HepG2 (cell line): ENCODE results near the gene ITGB2. TPM values are rescaled to one million over a fixed set of nuclear protein-coding genes. Genes with fewer than 3 reads are reported as not detected.

ENCODE experiments used
- ATAC-seq: fragments of 200-7000 bp; cut with Tn5 transposase; 3 replicates; pipeline ENCODE4 v1.9.1; 2020; ENCODE audit warnings: mild to moderate bottlenecking, moderate library complexity
- BruUV-seq: library from RNA; stranded (reverse); fragments of 400-500 nt; replicated peaks from 2 replicates; lab custom pipeline; 2021; lab: Mats Ljungman, UMichigan
- CTCF ChIA-PET: fragments of 300-600 bp; formaldehyde crosslinking; extraction: SDS; loops from one replicate; lab custom pipeline; 2021; ENCODE audit warnings: low total read pairs, inconsistent platforms, low intra/inter-chr PET ratio; lab: Yijun Ruan, JAX
- POLR2A ChIA-PET: fragments of 350-600 bp; sonication (Branson Sonifier 250); formaldehyde crosslinking; loops from one replicate; lab custom pipeline; 2020; ENCODE audit warnings: antibody characterized with exemption, inconsistent platforms; lab: Yijun Ruan, JAX
- DNase-seq: peaks from one replicate; pipeline ENCODE4 v3.0.0-alpha.2; 2015; ENCODE audit warnings: low spot score
- FAIRE-seq: peaks from 3 replicates; lab custom pipeline; 2011; peaks lifted over from hg19 to GRCh38; lab: Jason Lieb, UNC
- H2AFZ ChIP-seq: one replicate; pipeline ENCODE4 v1.6.1; 2011; ENCODE audit warnings: low read length, inconsistent platforms
- H3K27ac ChIP-seq: fragments of 300-600 bp; 3 replicates; pipeline ENCODE4 v1.8.0; 2011; ENCODE audit warnings: mixed run types, mild to moderate bottlenecking, mixed read lengths, low read length, inconsistent platforms; ENCODE audit not compliant: insufficient read depth; ENCODE audit errors: extremely low read length
- H3K27me3 ChIP-seq, 2 experiments: fragments of 200-600 bp in 1 of 2; 2 replicates in 1 of 2; 3 replicates in 1 of 2; pipeline versions ENCODE4 v1.6.0 to v1.8.0; 2011; ENCODE audit warnings: low read length in 2 of 2, mild to moderate bottlenecking in 2 of 2, moderate library complexity in 2 of 2, inconsistent platforms in 1 of 2; ENCODE audit not compliant: insufficient read depth in 2 of 2, control insufficient read depth in 1 of 2
- H3K36me3 ChIP-seq, 2 experiments: fragments of 200-600 bp in 1 of 2; replicated peaks in 1 of 2; 2 replicates in 1 of 2; 3 replicates in 1 of 2; pipeline versions ENCODE4 v1.5.1 to v1.8.0; 2011; ENCODE audit warnings: low read length in 2 of 2, inconsistent platforms in 1 of 2; ENCODE audit not compliant: insufficient read depth in 2 of 2, control insufficient read depth in 1 of 2
- H3K4me1 ChIP-seq: 2 replicates; pipeline ENCODE4 v1.5.1; 2012; ENCODE audit warnings: low read length, inconsistent platforms; ENCODE audit not compliant: insufficient read depth
- H3K4me2 ChIP-seq: 2 replicates; pipeline ENCODE4 v1.6.0; 2011; ENCODE audit warnings: low read depth, low read length, inconsistent platforms
- H3K4me3 ChIP-seq, 3 experiments: fragments of 200-600 bp in 1 of 3; sonication (generic), shearing (Covaris generic) in 1 of 3; replicated peaks in 1 of 3; 2 replicates each; pipeline ENCODE4 v1.5.1; 2011 to 2016; ENCODE audit warnings: low read length in 3 of 3, inconsistent platforms in 2 of 3, low read depth in 2 of 3, mild to moderate bottlenecking in 2 of 3, control low read depth in 1 of 3, mixed read lengths in 1 of 3; ENCODE audit not compliant: insufficient read depth in 1 of 3
- H3K79me2 ChIP-seq: one replicate; pipeline ENCODE4 v1.6.1; 2011; ENCODE audit warnings: low read length, inconsistent platforms; ENCODE audit not compliant: insufficient read depth
- H3K9ac ChIP-seq: 2 replicates; pipeline ENCODE4 v1.6.0; 2011; ENCODE audit warnings: mild to moderate bottlenecking, low read depth, low read length, inconsistent platforms; ENCODE audit not compliant: insufficient read depth
- H3K9me3 ChIP-seq: 2 replicates; pipeline ENCODE4 v1.5.1; 2012; ENCODE audit warnings: mild to moderate bottlenecking, low read length
- H4K20me1 ChIP-seq: 2 replicates; pipeline ENCODE4 v1.6.0; 2011; ENCODE audit warnings: inconsistent platforms, mild to moderate bottlenecking, low read length, moderate library complexity; ENCODE audit not compliant: insufficient read depth
- DNMT1 ChIP-seq: sonication (generic); formaldehyde crosslinking; IDR thresholded peaks from 2 replicates; pipeline ENCODE4 v1.5.1; 2020; ENCODE audit warnings: mild to moderate bottlenecking, missing genetic modification reagents
- FLYWCH1 ChIP-seq: sonication (generic); formaldehyde crosslinking; IDR thresholded peaks from 2 replicates; pipeline ENCODE4 v1.8.1; 2023; ENCODE audit warnings: mild to moderate bottlenecking, missing genetic modification reagents
- NFIC ChIP-seq: IDR thresholded peaks from 2 replicates; pipeline ENCODE4 v1.6.1; 2012; ENCODE audit warnings: mild to moderate bottlenecking, low read length, inconsistent platforms
- NKX3-1 ChIP-seq: sonication (generic); formaldehyde crosslinking; IDR thresholded peaks from 2 replicates; pipeline ENCODE4 v1.5.0; 2020; ENCODE audit warnings: missing genetic modification reagents
- PLRG1 ChIP-seq: fragments of 450-650 bp; conservative IDR thresholded peaks from 2 replicates; pipeline ENCODE4 v1.6.1; 2016
- RBM22 ChIP-seq: fragments of 200-400 bp; formaldehyde crosslinking; optimal IDR thresholded peaks from 2 replicates; pipeline ENCODE3; 2017; ENCODE audit warnings: mild to moderate bottlenecking, low read length, moderate library complexity
- ZNF207 ChIP-seq: fragments of 450-650 bp; IDR thresholded peaks from 2 replicates; pipeline ENCODE4 v1.6.1; 2016; ENCODE audit warnings: antibody characterized with exemption, borderline replicate concordance
- ZSCAN25 ChIP-seq: sonication (generic); formaldehyde crosslinking; IDR thresholded peaks from 2 replicates; pipeline ENCODE4 v1.8.0; 2022; ENCODE audit warnings: mild to moderate bottlenecking, missing genetic modification reagents
- ZSCAN30 ChIP-seq: sonication (generic); formaldehyde crosslinking; IDR thresholded peaks from 2 replicates; pipeline ENCODE4 v1.5.0; 2020; ENCODE audit warnings: mild to moderate bottlenecking, missing genetic modification reagents
- WGBS: methylation state at CpG from one replicate; pipeline ENCODE4 v1.1.6; 2017; ENCODE audit warnings: low lambda C conversion rate; 5-methylcytosine and 5-hydroxymethylcytosine counted together
- in situ Hi-C: cut with HindIII; loops from 2 replicates; pipeline ENCODE4 v1.10.0; 2017; ENCODE audit warnings: low pct_unique_long_range_greater_than_20kb; ENCODE audit not compliant: extremely low pct_ligation_motif_present
- intact Hi-C: fragments of 100-400 bp; cut with micrococcal nuclease; formaldehyde crosslinking; loops from one replicate; pipeline ENCODE4 v1.10.0; 2022; ENCODE audit not compliant: unreplicated experiment
- polyA plus RNA-seq, 8 experiments: library from polyadenylated mRNA; depleted of rRNA in 3 of 8; stranded (reverse) in 7 of 8; unstranded in 1 of 8; fragments of >200 nt; fragmentation: Illumina TruSeq in 4 of 8; extraction: Trizol in 4 of 8; gene quantifications; 2 replicates each; pipeline versions ENCODE4 v1.2.1 to v1.2.3, GENCODE V29; 2011 to 2016; ENCODE audit warnings: low read depth in 4 of 8, missing spikeins in 1 of 8, mixed read lengths in 1 of 8; ENCODE audit not compliant: insufficient read depth in 1 of 8
- total RNA-seq, 5 experiments: library from RNA; depleted of rRNA; stranded (reverse); fragments of >200 nt; fragmentation: Illumina TruSeq; extraction: Trizol; gene quantifications; 2 replicates each; pipeline ENCODE4 v1.2.3, GENCODE V29; 2016; ENCODE audit warnings: low read depth in 1 of 5
- TF ChIP-seq, protein P1 (sequence below): sonication (generic); formaldehyde crosslinking; IDR thresholded peaks from 2 replicates; pipeline ENCODE4 v1.5.0; 2020; ENCODE audit warnings: missing genetic modification reagents

Gene ITGB2
- total and polyA plus RNA-seq, 2 of the 13 experiments (the other 11 are each of a cell fraction or from before 2014, with no cell fraction given), result 4.2 to 18.0 TPM

DNA sequence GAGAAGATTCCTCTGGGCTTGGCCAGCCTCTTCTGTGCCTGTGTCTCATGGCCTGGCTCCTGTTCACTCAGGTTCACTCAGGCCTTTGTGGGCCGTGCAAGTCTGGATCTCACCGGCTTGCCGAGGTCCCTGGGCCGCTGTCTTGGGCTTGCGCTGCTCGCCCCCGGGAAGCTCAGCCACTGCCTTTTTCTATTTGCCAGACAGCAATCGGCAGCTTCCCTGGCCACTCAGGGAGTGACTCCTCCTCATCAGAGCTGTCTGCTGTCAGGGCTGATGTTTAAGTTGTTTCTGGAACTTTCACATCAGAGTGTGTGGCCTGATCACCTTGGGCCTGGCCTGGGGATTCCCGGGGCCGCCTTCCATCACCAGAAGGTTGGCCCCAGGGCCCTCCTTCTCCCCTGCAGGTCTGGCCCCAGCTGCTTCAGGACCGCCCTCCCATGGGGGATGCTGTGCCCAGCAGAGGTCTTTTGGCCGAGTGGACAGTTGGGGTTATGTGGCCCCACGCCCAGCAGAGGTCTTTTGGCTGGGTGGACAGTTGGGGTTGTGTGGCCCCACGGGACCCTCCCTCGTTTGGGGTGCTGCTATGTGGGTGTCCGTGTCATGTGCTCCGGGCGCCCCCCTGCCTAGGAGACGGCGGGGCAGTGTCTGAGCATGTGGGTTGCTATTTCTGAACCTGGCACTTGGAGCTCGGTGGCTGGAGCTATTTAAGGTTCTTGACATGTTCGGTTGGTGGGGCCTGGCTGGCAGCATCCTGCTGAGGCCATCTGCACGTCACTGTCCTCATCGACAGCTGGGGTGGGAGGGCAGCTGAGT lies 31.6 kb upstream of the ITGB2 start (continued):
- TF ChIP-seq DNMT1 (CRISPR knock-in tag), result no peak

DNA sequence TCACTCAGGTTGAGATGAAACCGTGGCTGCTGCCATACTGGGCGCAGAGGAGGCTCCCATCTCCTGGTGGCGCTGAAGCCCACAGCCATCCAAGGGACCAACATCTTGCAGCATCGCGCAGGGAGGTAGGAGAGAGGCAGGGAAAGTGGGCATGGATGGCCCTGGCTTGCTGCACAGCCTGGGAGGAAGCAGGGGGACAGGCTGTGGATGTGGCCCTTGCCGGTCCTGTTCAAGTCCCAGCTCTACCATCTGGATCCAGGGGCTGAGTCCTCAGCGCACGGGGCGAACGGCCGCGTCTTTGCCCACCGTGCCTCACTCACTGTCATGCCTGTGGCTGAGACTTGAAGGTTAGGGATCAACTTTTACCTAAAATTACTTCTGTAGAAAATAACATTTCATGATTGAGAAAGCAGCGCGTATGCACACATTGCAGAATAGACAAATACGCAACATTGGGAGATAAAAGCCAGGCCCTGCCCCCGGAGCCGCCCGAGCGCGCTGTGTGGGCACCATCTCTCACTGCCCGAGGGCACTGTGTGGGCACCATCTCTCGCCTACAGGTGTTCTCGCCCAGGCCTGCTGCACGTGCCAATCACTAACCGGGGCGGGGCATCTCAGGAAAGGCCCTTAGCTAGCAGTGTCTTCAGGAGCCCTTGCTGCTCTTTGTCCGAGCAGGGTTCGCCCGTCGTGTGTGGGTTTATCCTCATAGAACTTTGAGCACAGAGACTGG lies 30.7 kb upstream of the ITGB2 start:
- in situ Hi-C loops, result no loop called here

More for the DNA sequence above, 30.7 kb upstream of the ITGB2 start:
- H4K20me1 ChIP-seq, result peaks cover 23% of the 10 kb centered on the region; the same call in 1 of the 2 replicates
- WGBS, result 99% methylated on average over 30 of the region's 31 CpGs
- no peak overlapping the region for H3K4me2 ChIP-seq
- DNase-seq (no peak), FAIRE-seq (no peak), ATAC-seq (no peak)
- H3K79me2 ChIP-seq, result peaks cover 54% of the 10 kb centered on the region
- no TSS peak for BruUV-seq
- H3K27ac ChIP-seq, result no peak overlapping the region
- H2AFZ ChIP-seq, result no peak overlapping the region
- TF ChIP-seq NKX3-1 (CRISPR knock-in tag), result no peak
- no peak for TF ChIP-seq ZNF207
- TF ChIP-seq PLRG1, result no peak
- TF ChIP-seq FLYWCH1 (CRISPR knock-in tag), result no peak
- TF ChIP-seq RBM22, result no peak
- TF ChIP-seq ZSCAN25, result no peak
- no peak for TF ChIP-seq NFIC
- TF ChIP-seq, protein P1, sequence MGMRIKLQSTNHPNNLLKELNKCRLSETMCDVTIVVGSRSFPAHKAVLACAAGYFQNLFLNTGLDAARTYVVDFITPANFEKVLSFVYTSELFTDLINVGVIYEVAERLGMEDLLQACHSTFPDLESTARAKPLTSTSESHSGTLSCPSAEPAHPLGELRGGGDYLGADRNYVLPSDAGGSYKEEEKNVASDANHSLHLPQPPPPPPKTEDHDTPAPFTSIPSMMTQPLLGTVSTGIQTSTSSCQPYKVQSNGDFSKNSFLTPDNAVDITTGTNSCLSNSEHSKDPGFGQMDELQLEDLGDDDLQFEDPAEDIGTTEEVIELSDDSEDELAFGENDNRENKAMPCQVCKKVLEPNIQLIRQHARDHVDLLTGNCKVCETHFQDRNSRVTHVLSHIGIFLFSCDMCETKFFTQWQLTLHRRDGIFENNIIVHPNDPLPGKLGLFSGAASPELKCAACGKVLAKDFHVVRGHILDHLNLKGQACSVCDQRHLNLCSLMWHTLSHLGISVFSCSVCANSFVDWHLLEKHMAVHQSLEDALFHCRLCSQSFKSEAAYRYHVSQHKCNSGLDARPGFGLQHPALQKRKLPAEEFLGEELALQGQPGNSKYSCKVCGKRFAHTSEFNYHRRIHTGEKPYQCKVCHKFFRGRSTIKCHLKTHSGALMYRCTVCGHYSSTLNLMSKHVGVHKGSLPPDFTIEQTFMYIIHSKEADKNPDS (CRISPR knock-in tag), result no peak
- no peak for TF ChIP-seq ZSCAN30 (CRISPR knock-in tag)
- H3K9ac ChIP-seq, result no peak overlapping the region
- peaks cover 8% of the 10 kb centered on the region; the same call in 1 of the 2 replicates for H3K4me1 ChIP-seq
- no peaks in the 10 kb centered on the region for H3K9me3 ChIP-seq
- ChIA-PET POLR2A (no interaction called here), CTCF (no interaction called here)
- H3K27me3 ChIP-seq, result no peaks in the 10 kb centered on the region
- H3K36me3 ChIP-seq, result peaks cover 21 to 61% of the 10 kb centered on the region in 2 experiments; a peak in 4 of 5 replicates
- H3K4me3 ChIP-seq, result no peak overlapping the region
- intact Hi-C loops, result no loop called here
